Subcutaneous abdominal adipose tissue (tissue), 5 donors: Measurements from ENCODE around the gene NTRK1.

Experiments
- H3K27ac ChIP-seq: one replicate; pipeline ENCODE4 v1.7.0; 2013; ENCODE audit warnings: low read depth, mild to moderate bottlenecking, inconsistent platforms, low read length, moderate library complexity
- H3K27me3 ChIP-seq, 5 donors: one replicate each; pipeline ENCODE4 v1.7.0; 2013; ENCODE audit warnings: low read length in 5 of 5, inconsistent platforms in 1 of 5; ENCODE audit not compliant: control insufficient read depth in 5 of 5, insufficient read depth in 4 of 5
- H3K36me3 ChIP-seq, 5 donors: one replicate each; pipeline ENCODE4 v1.7.0; 2013; ENCODE audit warnings: low read length in 5 of 5; ENCODE audit not compliant: control insufficient read depth in 5 of 5, insufficient read depth in 5 of 5
- H3K4me1 ChIP-seq, 5 donors: one replicate each; pipeline ENCODE4 v1.7.0; 2013; ENCODE audit warnings: low read length in 5 of 5, mild to moderate bottlenecking in 3 of 5, moderate library complexity in 1 of 5; ENCODE audit not compliant: control insufficient read depth in 5 of 5, insufficient read depth in 5 of 5
- H3K4me3 ChIP-seq, 5 donors: one replicate each; pipeline ENCODE4 v1.7.0; 2013; ENCODE audit warnings: low read length in 5 of 5, low read depth in 1 of 5
- H3K9ac ChIP-seq, 5 donors: one replicate each; pipeline ENCODE4 v1.7.0; 2013; ENCODE audit warnings: low read length in 5 of 5, mild to moderate bottlenecking in 4 of 5, moderate library complexity in 3 of 5
- H3K9me3 ChIP-seq, 5 donors: one replicate each; pipeline ENCODE4 v1.7.0; 2013; ENCODE audit warnings: low read length in 5 of 5; ENCODE audit not compliant: control insufficient read depth in 5 of 5
- donor health status: healthy.
- donor health status: healthy.
- donor health status: healthy.
- donor health status: healthy.
- donor health status: healthy.

The NTRK1 gene

DNA sequence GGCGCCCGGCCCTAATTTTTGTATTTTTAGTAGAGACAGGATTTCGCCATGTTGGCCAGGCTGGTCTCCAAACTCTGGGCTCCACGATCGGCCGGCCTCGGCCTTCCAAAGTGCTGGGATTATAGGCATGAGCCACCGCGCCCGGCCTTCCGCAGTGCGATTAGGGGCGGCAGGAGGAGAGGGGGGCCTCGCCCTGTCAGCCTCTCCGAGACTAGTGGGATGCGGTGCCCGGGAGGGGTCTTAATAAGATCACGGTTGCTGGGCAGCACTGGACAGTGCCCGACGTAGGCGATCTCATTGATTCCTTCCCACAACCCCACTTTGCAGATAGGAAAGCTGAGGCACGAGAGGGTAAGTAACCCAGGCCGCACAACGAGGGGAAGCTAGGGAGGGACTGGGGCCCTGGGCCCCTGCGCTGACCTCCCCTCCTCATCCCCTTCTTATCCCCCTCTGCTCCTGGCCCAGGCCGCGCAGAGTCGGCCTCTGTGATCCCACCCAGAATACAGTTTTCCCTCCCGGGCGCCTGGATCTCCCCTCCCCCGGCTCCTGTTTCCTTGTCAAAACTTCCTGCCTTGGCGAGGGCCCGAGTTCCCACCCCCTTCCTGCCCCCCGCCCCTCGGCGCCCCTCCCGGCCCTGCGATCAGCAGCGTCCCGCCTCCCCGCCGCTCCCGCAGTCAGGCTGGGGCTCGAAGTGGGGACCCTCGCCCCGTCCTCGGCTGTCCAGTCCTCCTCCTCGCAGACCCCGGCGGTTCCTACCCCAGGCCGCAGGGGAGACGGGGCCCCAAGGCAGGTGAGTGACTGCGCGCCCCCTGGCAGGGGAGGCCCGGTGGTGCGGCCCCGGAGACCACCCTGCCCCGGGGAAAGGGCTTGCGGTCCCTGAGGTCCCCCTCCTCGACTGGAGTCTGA lies 32.6 kb downstream of the NTRK1 start, which contains the start of gene PEAR1:
PEAR1 (plus strand) TSS at position 671 of the 906 bp plus-strand sequence. CDS start 10,209 bp downstream, outside the sequence.
- Histone ChIP-seq H3K4me1 (peaks cover 2 to 59% (median 39%) of the 10 kb centered on the region in 5 donors), H3K9ac (peak within 1 kb of the TSS in 4 of 5 donors; percentile 7 to 72 (median 58)), H3K4me3 (peak within 1 kb of the TSS; percentile 30 to 76 (median 65)), H3K36me3 (no peaks in the 10 kb centered on the region), H3K27me3 (peaks cover under 1 to 4% (median 3%) of the 10 kb centered on the region in 5 donors), H3K27ac (peak within 1 kb of the TSS; percentile 84), H3K9me3 (no peaks in the 10 kb centered on the region)

DNA sequence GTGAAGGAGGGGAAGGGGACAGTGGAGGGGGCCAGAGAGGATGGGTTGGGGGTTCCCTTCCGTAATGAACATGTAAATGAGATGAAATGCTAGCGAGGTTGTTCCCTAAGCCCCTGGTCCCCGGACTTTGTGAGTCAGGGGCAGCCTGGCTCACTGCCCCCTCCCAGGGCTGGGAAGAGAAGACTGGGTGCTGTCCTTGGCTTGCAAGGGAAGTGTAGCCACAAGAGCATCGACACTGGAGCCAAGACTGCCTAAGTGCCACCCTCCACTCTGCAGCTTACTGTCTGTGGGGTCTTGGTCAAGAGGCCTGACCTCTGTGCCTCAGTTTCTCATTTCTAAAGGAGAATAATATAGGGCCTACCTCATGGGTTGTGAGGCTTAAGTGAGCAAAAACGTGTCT lies 33.3 kb downstream of the NTRK1 start:
- H3K27ac ChIP-seq = peak overlapping the region; percentile 84
- no peaks in the 10 kb centered on the region for H3K9me3 ChIP-seq
- H3K27me3 ChIP-seq = peaks cover 0 to 8% (median 0%) of the 10 kb centered on the region in 5 donors
- peaks cover 4 to 66% (median 42%) of the 10 kb centered on the region in 5 donors for H3K4me1 ChIP-seq
- peak overlapping the region in 4 of 5 donors; percentile 7 to 72 (median 58) for H3K9ac ChIP-seq
- H3K4me3 ChIP-seq = peak overlapping the region; percentile 11 to 76 (median 65)
- H3K36me3 ChIP-seq = no peaks in the 10 kb centered on the region

DNA sequence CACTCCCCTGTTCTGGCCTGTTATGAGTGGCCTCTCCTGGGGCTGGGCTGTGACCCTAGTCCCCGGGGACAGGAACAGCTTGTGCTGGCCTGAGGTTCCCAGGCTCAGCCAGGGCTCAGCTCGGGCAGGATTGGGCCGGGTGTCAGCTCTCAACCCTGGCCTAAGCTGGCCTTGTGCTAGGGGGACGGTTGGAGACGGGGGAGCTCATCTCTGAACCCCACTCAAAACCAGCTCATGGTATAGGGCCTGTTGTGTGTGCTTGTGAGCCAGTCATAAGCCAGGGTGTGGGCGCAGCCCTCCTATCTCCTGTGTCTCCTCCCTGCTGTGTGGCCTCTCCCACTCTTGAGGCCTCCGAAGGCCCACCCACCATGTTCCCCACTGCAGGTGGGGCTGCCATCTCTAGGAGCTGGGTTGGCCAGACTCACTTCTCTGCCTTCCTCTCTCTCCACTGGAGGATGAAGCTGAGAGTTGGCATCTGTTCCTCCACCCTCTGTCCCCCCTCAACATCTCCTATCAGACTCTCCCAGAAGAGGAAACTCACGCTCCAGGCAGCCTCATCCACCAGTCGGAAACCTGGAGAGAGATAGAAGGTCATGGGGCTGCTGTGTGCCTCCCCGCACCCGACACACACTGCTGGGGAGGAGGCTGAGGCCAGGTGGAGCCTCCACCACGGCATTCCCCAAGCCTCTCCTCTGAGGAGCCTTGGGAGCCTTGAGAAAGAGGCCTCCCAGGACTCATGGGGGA lies 34.2 kb downstream of the NTRK1 start:
- Histone ChIP-seq H3K4me3 (peak overlapping the region in 4 of 5 donors; percentile 15 to 76 (median 64)), H3K9ac (peak overlapping the region in 2 of 5 donors; percentile 60 to 72), H3K36me3 (no peaks in the 10 kb centered on the region), H3K4me1 (peaks cover 6 to 75% (median 51%) of the 10 kb centered on the region in 5 donors), H3K9me3 (no peaks in the 10 kb centered on the region), H3K27ac (peak overlapping the region; percentile 84), H3K27me3 (peaks cover 0 to 9% (median 2%) of the 10 kb centered on the region in 5 donors)

DNA sequence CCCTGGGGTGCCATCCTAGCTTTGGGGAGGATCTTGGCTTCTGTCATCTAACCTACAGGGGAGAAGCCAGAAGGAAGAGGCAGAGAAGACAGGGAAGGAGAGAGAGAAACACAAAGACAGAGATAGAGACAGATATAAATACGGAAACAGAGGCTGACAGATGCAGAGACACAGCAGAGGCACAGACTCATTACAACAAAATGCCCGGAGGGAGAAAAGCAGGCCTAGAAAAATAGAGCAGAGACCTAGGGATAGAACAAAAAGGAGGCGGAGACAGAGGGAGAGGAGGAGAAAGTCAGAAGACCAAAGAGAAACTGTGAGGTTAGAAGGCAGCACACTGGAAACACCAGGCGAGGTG lies 34.8 kb downstream of the NTRK1 start:
- Histone ChIP-seq H3K4me3 (peak overlapping the region in 3 of 5 donors; percentile 60 to 76 (median 68)), H3K9me3 (no peaks in the 10 kb centered on the region), H3K27ac (peak overlapping the region; percentile 84), H3K36me3 (no peaks in the 10 kb centered on the region), H3K4me1 (peaks cover 7 to 81% (median 55%) of the 10 kb centered on the region in 5 donors), H3K9ac (peak overlapping the region in 1 of 5 donors; percentile 72), H3K27me3 (peaks cover 0 to 9% (median 3%) of the 10 kb centered on the region in 5 donors)

DNA sequence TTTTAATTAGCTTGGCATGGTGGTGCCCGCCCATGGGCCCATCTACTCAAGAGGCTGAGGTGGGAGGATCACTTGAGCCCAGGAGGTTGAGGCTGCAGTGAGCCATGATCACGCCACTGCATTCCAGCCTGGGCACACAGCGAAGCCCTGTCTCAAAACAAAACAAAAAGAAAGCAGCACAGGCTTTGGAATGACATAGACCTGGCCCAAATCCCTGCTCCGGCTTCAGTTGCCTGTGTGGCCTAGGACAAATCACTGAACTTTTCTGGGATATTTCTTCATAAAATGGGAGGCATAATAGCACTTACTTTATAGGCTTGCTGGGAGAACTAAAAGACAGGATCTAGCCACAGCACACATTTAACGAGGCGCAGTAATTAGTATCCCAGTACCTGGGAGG lies 35.3 kb downstream of the NTRK1 start:
- Histone ChIP-seq H3K36me3 (no peaks in the 10 kb centered on the region), H3K9ac (no peak overlapping the region), H3K27ac (peak overlapping the region; percentile 84), H3K9me3 (no peaks in the 10 kb centered on the region), H3K27me3 (peaks cover 0 to 9% (median 7%) of the 10 kb centered on the region in 5 donors), H3K4me3 (peak overlapping the region in 1 of 5 donors; percentile 39), H3K4me1 (peaks cover 8 to 86% (median 60%) of the 10 kb centered on the region in 5 donors)

DNA sequence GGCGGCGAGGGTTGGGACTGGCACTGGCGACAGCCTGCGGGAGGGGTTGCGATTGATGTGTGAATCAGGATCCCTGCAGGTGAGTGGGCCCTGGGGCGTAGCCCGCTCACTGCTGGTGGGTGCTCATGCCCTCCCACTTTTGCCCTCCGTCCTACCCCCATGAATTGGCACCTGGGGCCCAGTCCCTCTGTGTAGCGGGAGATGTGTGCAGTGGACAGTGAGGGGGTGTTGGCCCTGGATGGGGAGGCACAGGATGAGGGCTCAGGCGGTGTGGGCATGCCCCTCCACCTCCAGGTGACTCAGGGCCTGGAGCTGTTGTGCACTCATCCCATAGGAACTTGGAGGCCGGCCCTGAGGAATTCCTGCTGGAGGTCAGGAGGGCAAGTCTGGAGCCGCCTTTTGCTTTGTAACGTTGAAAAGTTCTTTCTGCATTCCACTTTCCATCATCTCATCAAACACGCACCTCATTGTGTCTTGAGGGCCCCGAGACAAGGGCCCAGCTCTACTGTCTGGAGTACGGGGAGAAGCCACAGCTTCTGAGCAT lies 35.9 kb downstream of the NTRK1 start:
- peak overlapping the region; percentile 84 for H3K27ac ChIP-seq

DNA sequence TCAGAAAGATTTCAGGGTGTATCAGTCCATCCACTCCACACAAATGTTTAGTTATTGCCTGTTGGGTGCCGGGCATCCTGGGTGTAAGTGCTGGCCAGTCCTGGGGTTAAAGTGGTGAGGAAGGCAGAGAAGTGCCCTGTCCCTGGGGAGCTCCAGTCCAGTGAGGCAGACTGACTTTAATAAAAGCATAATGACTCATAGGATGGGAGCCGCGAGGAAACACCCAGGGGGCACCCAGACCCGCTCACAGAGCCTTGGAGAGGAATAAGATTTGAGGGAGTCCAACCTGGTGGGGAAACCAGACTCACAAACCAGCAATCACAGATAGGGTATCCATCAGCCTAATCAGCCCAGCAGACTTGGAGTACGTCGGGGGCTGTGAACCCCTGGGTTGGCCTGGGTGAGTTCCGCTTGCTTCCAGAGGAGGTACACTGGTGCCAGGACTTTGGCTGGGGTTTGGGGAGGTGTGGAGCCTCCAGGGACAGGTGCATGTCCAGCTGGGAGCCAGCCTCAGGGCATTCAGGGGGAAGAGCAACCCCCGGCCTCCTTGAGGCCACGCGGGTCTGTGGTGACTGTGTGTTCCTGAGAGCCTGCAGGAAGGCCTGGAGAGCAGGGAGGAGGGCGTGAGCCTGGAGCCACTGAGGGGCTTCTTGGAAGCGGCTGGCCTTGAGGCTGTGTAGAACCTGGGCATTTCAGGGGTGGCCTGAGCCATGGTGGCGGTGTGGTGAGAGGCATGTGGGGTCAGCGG lies 36.6 kb downstream of the NTRK1 start:
- Histone ChIP-seq H3K27ac (peak overlapping the region; percentile 78), H3K4me3 (peak overlapping the region in 3 of 5 donors; percentile 24 to 44 (median 32)), H3K9me3 (no peaks in the 10 kb centered on the region), H3K36me3 (no peaks in the 10 kb centered on the region), H3K4me1 (peaks cover 12 to 93% (median 68%) of the 10 kb centered on the region in 5 donors), H3K9ac (peak overlapping the region in 1 of 5 donors; percentile 65), H3K27me3 (peaks cover 0 to 16% (median 9%) of the 10 kb centered on the region in 5 donors)

More for the DNA sequence above, 35.9 kb downstream of the NTRK1 start:
- peaks cover 0 to 12% (median 9%) of the 10 kb centered on the region in 5 donors for H3K27me3 ChIP-seq
- H3K4me1 ChIP-seq = peaks cover 12 to 92% (median 66%) of the 10 kb centered on the region in 5 donors
- H3K4me3 ChIP-seq = peak overlapping the region in 3 of 5 donors; percentile 6 to 44 (median 32)
- no peaks in the 10 kb centered on the region for H3K36me3 ChIP-seq
- H3K9ac ChIP-seq = no peak overlapping the region
- H3K9me3 ChIP-seq = no peaks in the 10 kb centered on the region

DNA sequence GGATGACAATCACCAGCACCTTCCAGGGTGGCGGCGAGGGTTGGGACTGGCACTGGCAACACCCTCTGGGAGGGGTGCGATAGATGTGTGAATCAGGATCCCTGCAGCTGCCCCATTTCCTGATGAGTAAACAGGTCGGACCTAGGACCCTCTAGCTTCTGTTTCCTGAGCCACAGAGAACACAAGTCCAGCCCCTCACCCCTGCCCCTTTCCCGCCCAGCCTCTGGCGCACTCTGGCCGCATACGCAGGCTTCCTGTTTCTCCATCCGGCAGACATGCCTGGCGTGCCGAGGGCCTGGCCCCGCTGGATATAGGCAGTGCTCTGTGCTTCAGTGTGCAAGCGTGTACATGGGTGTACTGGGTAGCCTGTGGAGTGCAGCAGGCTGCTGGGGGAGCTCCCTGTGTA lies 37.5 kb downstream of the NTRK1 start:
- Histone ChIP-seq H3K9ac (peak overlapping the region in 1 of 5 donors; percentile 65), H3K27ac (peak overlapping the region; percentile 78), H3K4me1 (peaks cover 9 to 93% (median 69%) of the 10 kb centered on the region in 5 donors), H3K9me3 (no peaks in the 10 kb centered on the region), H3K27me3 (peaks cover 0 to 16% (median 14%) of the 10 kb centered on the region in 5 donors), H3K4me3 (peak overlapping the region in 4 of 5 donors; percentile 11 to 44 (median 28)), H3K36me3 (no peaks in the 10 kb centered on the region)
